Hepatocyte (in vitro differentiated cells): ENCODE measurements around the gene EEFSEC. TPM values are rescaled to one million over a fixed set of nuclear protein-coding genes. Genes with fewer than 3 reads are reported as not detected.

Experiments used
- DNase-seq: peaks from one replicate; pipeline ENCODE4 v3.0.0-alpha.2; 2016; ENCODE audit warnings: low spot score
- H2AFZ ChIP-seq: fragments of 200-600 bp; sonication (generic); 2 replicates; pipeline ENCODE4 v1.6.0; 2016; ENCODE audit warnings: antibody characterized with exemption, mild to moderate bottlenecking
- H3K27ac ChIP-seq: fragments of 200-600 bp; sonication (generic); 2 replicates; pipeline ENCODE4 v1.5.1; 2016; ENCODE audit warnings: mild to moderate bottlenecking
- H3K27me3 ChIP-seq: fragments of 200-600 bp; sonication (generic); 2 replicates; pipeline ENCODE4 v1.6.1; 2016
- H3K36me3 ChIP-seq: fragments of 200-600 bp; sonication (generic); replicated peaks from 2 replicates; pipeline ENCODE4 v1.5.1; 2016; ENCODE audit warnings: low read depth; ENCODE audit not compliant: insufficient read depth
- H3K4me1 ChIP-seq: fragments of 200-600 bp; sonication (generic); 2 replicates; pipeline ENCODE4 v1.5.1; 2016; ENCODE audit warnings: mild to moderate bottlenecking, moderate library complexity; ENCODE audit not compliant: insufficient read depth
- H3K4me2 ChIP-seq: fragments of 200-600 bp; sonication (generic); 2 replicates; pipeline ENCODE4 v1.6.0; 2016
- H3K4me3 ChIP-seq: fragments of 200-600 bp; sonication (generic); 2 replicates; pipeline ENCODE4 v1.5.1; 2016; ENCODE audit warnings: mild to moderate bottlenecking
- H3K79me2 ChIP-seq: fragments of 200-600 bp; sonication (generic); 2 replicates; pipeline ENCODE4 v1.6.0; 2017; ENCODE audit warnings: mild to moderate bottlenecking
- H3K9me2 ChIP-seq: fragments of 200-600 bp; sonication (generic); replicated peaks from 2 replicates; pipeline ENCODE4 v1.6.0; 2017; ENCODE audit warnings: mild to moderate bottlenecking; ENCODE audit not compliant: insufficient read depth
- H3K9me3 ChIP-seq: fragments of 200-600 bp; sonication (generic); 2 replicates; pipeline ENCODE4 v1.5.1; 2016; ENCODE audit warnings: low read depth, mild to moderate bottlenecking
- H4K20me1 ChIP-seq: fragments of 200-600 bp; sonication (generic); 2 replicates; pipeline ENCODE4 v1.6.0; 2016; ENCODE audit warnings: mild to moderate bottlenecking; ENCODE audit not compliant: insufficient read depth, poor library complexity, severe bottlenecking
- CTCF ChIP-seq: fragments of 200-600 bp; sonication (generic); IDR thresholded peaks from 2 replicates; pipeline ENCODE4 v1.5.1; 2016; ENCODE audit warnings: antibody characterized with exemption, mild to moderate bottlenecking; ENCODE audit not compliant: poor library complexity
- EZH2 ChIP-seq: fragments of 200-600 bp; sonication (generic); IDR thresholded peaks from 2 replicates; pipeline ENCODE4 v1.6.1; 2016; ENCODE audit warnings: antibody characterized with exemption, mild to moderate bottlenecking, borderline replicate concordance
- EZH2phosphoT487 ChIP-seq: fragments of 200-600 bp; sonication (generic); IDR thresholded peaks from one replicate; pipeline ENCODE4 v1.6.1; 2018; ENCODE audit warnings: antibody characterized with exemption, mild to moderate bottlenecking, low read depth, moderate library complexity; ENCODE audit not compliant: unreplicated experiment, severe bottlenecking
- WGBS: methylation state at CpG from one replicate; pipeline ENCODE4 v1.1.6; 2016; ENCODE audit warnings: low lambda C conversion rate; ENCODE audit errors: missing lambda C conversion rate; 5-methylcytosine and 5-hydroxymethylcytosine counted together
- polyA plus RNA-seq: library from polyadenylated mRNA; unstranded; fragments of >200 nt; fragmentation: Nextera tagmentation; extraction: Ambion mirVana; gene quantifications from 2 replicates; pipeline ENCODE4 v1.2.1, GENCODE V29; 2016
- total RNA-seq: library from RNA; depleted of rRNA; stranded (reverse); fragments of >200 nt; gene quantifications from 2 replicates; pipeline ENCODE4 v1.2.3, GENCODE V29; 2014

Gene EEFSEC
- total and polyA plus RNA-seq, 2 experiments from 2014 or later = 9.8 to 17.5 TPM

GRCh38 chr3:128355543-128355919 lies 202.2 kb downstream of the EEFSEC start:
- TF ChIP-seq EZH2 (no peak), EZH2phosphoT487 (no peak), CTCF (no peak)
- DNase-seq = no peak
- WGBS = 71% methylated on average over 2 of the region's 2 CpGs
- H3K9me3 ChIP-seq = no peaks in the 10 kb centered on the region
- no peaks in the 10 kb centered on the region for H4K20me1 ChIP-seq
- no peak overlapping the region for H3K4me2 ChIP-seq
- H3K4me3 ChIP-seq = no peak overlapping the region
- H3K4me1 ChIP-seq = peaks cover 30% of the 10 kb centered on the region
- no peaks in the 10 kb centered on the region for H3K36me3 ChIP-seq
- peak overlapping the region; percentile 1 for H3K27ac ChIP-seq
- H2AFZ ChIP-seq = no peak overlapping the region
- no peaks in the 10 kb centered on the region for H3K27me3 ChIP-seq
- no peaks in the 10 kb centered on the region for H3K9me2 ChIP-seq
- no peaks in the 10 kb centered on the region for H3K79me2 ChIP-seq

GRCh38 chr3:128356822-128357221 lies 203.5 kb downstream of the EEFSEC start:
- H3K4me1 ChIP-seq = peaks cover 35% of the 10 kb centered on the region
- no peaks in the 10 kb centered on the region for H3K36me3 ChIP-seq
- no peaks in the 10 kb centered on the region for H3K9me3 ChIP-seq
- no peaks in the 10 kb centered on the region for H3K79me2 ChIP-seq
- no peak overlapping the region for H3K27ac ChIP-seq
- TF ChIP-seq EZH2phosphoT487 (no peak), CTCF (no peak), EZH2 (no peak)
- no peak for DNase-seq
- H3K4me2 ChIP-seq = no peak overlapping the region
- 100% methylated on average over 1 of the region's 1 CpG for WGBS
- H2AFZ ChIP-seq = no peak overlapping the region
- no peaks in the 10 kb centered on the region for H3K27me3 ChIP-seq
- no peaks in the 10 kb centered on the region for H3K9me2 ChIP-seq
- no peaks in the 10 kb centered on the region for H4K20me1 ChIP-seq
- no peak overlapping the region for H3K4me3 ChIP-seq

- peaks cover 35% of the 10 kb centered on the region for H3K4me1 ChIP-seq
- H3K4me2 ChIP-seq = no peak overlapping the region
- no peak overlapping the region for H2AFZ ChIP-seq
- H3K9me2 ChIP-seq = no peaks in the 10 kb centered on the region
- no peak for DNase-seq
- H3K27me3 ChIP-seq = no peaks in the 10 kb centered on the region
- no peak overlapping the region for H3K27ac ChIP-seq
- H3K4me3 ChIP-seq = no peak overlapping the region
- no peaks in the 10 kb centered on the region for H3K36me3 ChIP-seq
- no peaks in the 10 kb centered on the region for H3K9me3 ChIP-seq
- 89% methylated on average over 6 of the region's 6 CpGs for whole genome bisulfite sequencing
- H3K79me2 ChIP-seq = no peaks in the 10 kb centered on the region
- TF ChIP-seq CTCF = no peak
- H4K20me1 ChIP-seq = no peaks in the 10 kb centered on the region
Measured at GRCh38 chr3:128357538-128357937, 204.3 kb downstream of the EEFSEC start.
